Calu3 (cell line): ENCODE results near the gene ATF7IP. TPM values are rescaled to one million over a fixed set of nuclear protein-coding genes. Genes with fewer than 3 reads are reported as not detected.
A peak's percentile ranks its signal among the peaks of the same experiment; 100 is the strongest.

Experiments used
- BruUV-seq: library from RNA; stranded (reverse); fragments of 400-500 nt; replicated peaks from 2 replicates; lab custom pipeline; 2021; lab: Mats Ljungman, UMichigan
- CTCF ChIA-PET: fragments of 300-600 bp; sonication (Branson Sonifier 250); formaldehyde crosslinking; loops from one replicate; lab custom pipeline; 2022; ENCODE audit warnings: antibody characterized with exemption; lab: Charles Lee
- DNase-seq: peaks from one replicate; pipeline ENCODE4 v3.0.0; 2022
- H3K27ac Mint-ChIP-seq: one replicate; pipeline ENCODE4 v1.8.0; 2022; ENCODE audit warnings: mixed read lengths; ENCODE audit not compliant: unreplicated experiment
- H3K27me3 Mint-ChIP-seq: one replicate; pipeline ENCODE4 v1.8.0; 2022; ENCODE audit warnings: mixed read lengths; ENCODE audit not compliant: unreplicated experiment
- H3K36me3 Mint-ChIP-seq: one replicate; pipeline ENCODE4 v1.8.0; 2022; ENCODE audit warnings: mild to moderate bottlenecking, moderate library complexity, mixed read lengths; ENCODE audit not compliant: insufficient read depth, unreplicated experiment
- H3K4me1 Mint-ChIP-seq: one replicate; pipeline ENCODE4 v1.8.0; 2022; ENCODE audit warnings: mild to moderate bottlenecking, low read depth, mixed read lengths; ENCODE audit not compliant: unreplicated experiment
- H3K4me3 Mint-ChIP-seq: one replicate; pipeline ENCODE4 v1.8.0; 2022; ENCODE audit warnings: mild to moderate bottlenecking, low read depth, moderate library complexity, mixed read lengths; ENCODE audit not compliant: unreplicated experiment
- H3K9me3 Mint-ChIP-seq: one replicate; pipeline ENCODE4 v1.8.0; 2022; ENCODE audit warnings: low read depth, mixed read lengths; ENCODE audit not compliant: unreplicated experiment
- CTCF ChIP-seq: fragments of 200-600 bp; IDR thresholded peaks from one replicate; pipeline ENCODE4 v1.8.0; 2022; ENCODE audit warnings: antibody characterized with exemption; ENCODE audit not compliant: unreplicated experiment
- intact Hi-C: fragments of 100-400 bp; cut with micrococcal nuclease; formaldehyde crosslinking; loops from one replicate; pipeline ENCODE4 v1.10.0; 2022; ENCODE audit not compliant: unreplicated experiment
- total RNA-seq: library from RNA; stranded (reverse); gene quantifications from 2 replicates; pipeline ENCODE4 v1.2.3, GENCODE V29; 2022

ATF7IP gene
- total RNA-seq, 1 experiment from 2014 or later = 72.7 TPM

- Mint-ChIP-seq H3K27me3 (no peaks in the 10 kb centered on the region), H3K9me3 (no peaks in the 10 kb centered on the region), H3K4me1 (peaks cover 23% of the 10 kb centered on the region), H3K4me3 (no peak overlapping the region), H3K27ac (no peak overlapping the region), H3K36me3 (peaks cover 13% of the 10 kb centered on the region)
- CTCF ChIA-PET = interaction anchor here (0.6 kb wide), 1 partner anchor 11 kb away, joined by 5 read pairs; no protein-coding TSS in a partner anchor
- intact Hi-C loops = no loop called here
- no TSS peak for BruUV-seq
- TF ChIP-seq CTCF = no peak
- DNase-seq = no peak
Observed at GRCh38 chr12:14452336-14452735, 86.9 kb downstream of the ATF7IP start.

DNA sequence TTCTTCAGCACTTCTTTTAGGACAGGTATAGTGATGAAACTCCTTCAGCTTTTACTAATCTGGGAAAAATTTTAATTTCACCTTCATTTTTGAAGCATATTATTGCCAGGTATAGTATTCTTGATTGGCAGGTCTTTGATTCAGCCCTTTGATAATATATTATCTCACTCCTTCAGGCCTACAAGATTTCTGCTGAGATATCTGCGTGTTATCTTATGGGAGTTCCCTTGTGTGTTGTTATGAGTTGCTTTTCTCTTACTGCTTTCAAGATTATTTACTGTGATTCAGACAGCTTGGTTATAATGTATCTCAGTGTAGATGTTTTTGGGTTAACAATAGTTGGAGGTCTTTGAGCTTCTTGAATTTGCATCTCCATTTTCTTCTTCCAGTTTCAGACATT, 87.4 kb downstream of the ATF7IP start:
- no peak for TF ChIP-seq CTCF
- no peak for DNase-seq
- CTCF ChIA-PET = interaction anchor here (0.6 kb wide), 1 partner anchor 11 kb away, joined by 5 read pairs; no protein-coding TSS in a partner anchor
- Mint-ChIP-seq H3K9me3 (no peaks in the 10 kb centered on the region), H3K27ac (no peak overlapping the region), H3K4me3 (no peak overlapping the region), H3K4me1 (peaks cover 23% of the 10 kb centered on the region), H3K27me3 (no peaks in the 10 kb centered on the region), H3K36me3 (peaks cover 11% of the 10 kb centered on the region)
- intact Hi-C loops = no loop called here
- BruUV-seq = no TSS peak

GRCh38 chr12:14454098-14454907, 88.8 kb downstream of the ATF7IP start:
- no TSS peak for BruUV-seq
- intact Hi-C loops = no loop called here
- Mint-ChIP-seq H3K9me3 (no peaks in the 10 kb centered on the region), H3K4me3 (no peak overlapping the region), H3K4me1 (peaks cover 23% of the 10 kb centered on the region), H3K27ac (peak overlapping the region; percentile 46), H3K27me3 (no peaks in the 10 kb centered on the region), H3K36me3 (peaks cover 11% of the 10 kb centered on the region)
- TF ChIP-seq CTCF = peak; percentile 42
- CTCF ChIA-PET = interaction anchor here (1.2 to 2.4 kb wide), 2 partner anchors 53 to 216 kb away, joined by 3 to 9 read pairs; no protein-coding TSS in a partner anchor
- DNase-seq = peak; percentile 21

- CTCF ChIA-PET = no interaction called here
- intact Hi-C loops = no loop called here
Observed at GRCh38 chr12:14460212-14460841, 94.8 kb downstream of the ATF7IP start.

More at GRCh38 chr12:14460212-14460841, 94.8 kb downstream of the ATF7IP start:
- Mint-ChIP-seq H3K9me3 (no peaks in the 10 kb centered on the region), H3K36me3 (no peaks in the 10 kb centered on the region), H3K4me1 (no peaks in the 10 kb centered on the region), H3K27me3 (no peaks in the 10 kb centered on the region), H3K27ac (no peak overlapping the region), H3K4me3 (no peak overlapping the region)
- TF ChIP-seq CTCF = no peak
- no TSS peak for BruUV-seq
- DNase-seq = no peak
